Brain microvascular endothelial cell (primary cell): ENCODE results near the gene SFT2D3.
A peak's percentile ranks its signal among the peaks of the same experiment; 100 is the strongest.

Experiments used
- DNase-seq: peaks from one replicate; pipeline ENCODE4 v3.0.0-alpha.2; 2020
- H3K27ac ChIP-seq: fragments of 250-450 bp; sonication (Bioruptor Pico); 2 replicates; pipeline ENCODE4 v1.5.1; 2020; ENCODE audit warnings: mild to moderate bottlenecking, moderate library complexity
- H3K27me3 ChIP-seq: fragments of 250-450 bp; sonication (Bioruptor Pico); replicated peaks from 2 replicates; pipeline ENCODE4 v1.5.1; 2020; ENCODE audit warnings: mild to moderate bottlenecking
- H3K36me3 ChIP-seq: fragments of 250-450 bp; sonication (Bioruptor Pico); replicated peaks from 2 replicates; pipeline ENCODE4 v1.5.1; 2020; ENCODE audit warnings: mild to moderate bottlenecking
- H3K4me3 ChIP-seq: 2 replicates; pipeline ENCODE4 v1.5.1; 2011; ENCODE audit warnings: low read depth, mild to moderate bottlenecking, control low read depth, low read length, moderate library complexity
- CTCF ChIP-seq: IDR thresholded peaks from 2 replicates; pipeline ENCODE4 v1.5.1; 2011; ENCODE audit warnings: low read depth, mild to moderate bottlenecking, moderate library complexity, low read length, control low read depth, inconsistent platforms; ENCODE audit errors: missing control alignments
- in situ Hi-C: cut with HindIII; loops from 2 replicates; pipeline ENCODE4 v1.10.0; 2017; ENCODE audit warnings: low sequenced_read_pairs, low pct_ligation_motif_present

SFT2D3 gene

GRCh38 chr2:127718271-127718670 is 17.0 kb downstream of the SFT2D3 start:
- in situ Hi-C loops = no loop called here
- TF ChIP-seq CTCF = no peak
- no peak for DNase-seq
- Histone ChIP-seq H3K4me3 (no peak overlapping the region), H3K27me3 (no peaks in the 10 kb centered on the region), H3K36me3 (peaks cover 43% of the 10 kb centered on the region), H3K27ac (no peak overlapping the region)

DNA sequence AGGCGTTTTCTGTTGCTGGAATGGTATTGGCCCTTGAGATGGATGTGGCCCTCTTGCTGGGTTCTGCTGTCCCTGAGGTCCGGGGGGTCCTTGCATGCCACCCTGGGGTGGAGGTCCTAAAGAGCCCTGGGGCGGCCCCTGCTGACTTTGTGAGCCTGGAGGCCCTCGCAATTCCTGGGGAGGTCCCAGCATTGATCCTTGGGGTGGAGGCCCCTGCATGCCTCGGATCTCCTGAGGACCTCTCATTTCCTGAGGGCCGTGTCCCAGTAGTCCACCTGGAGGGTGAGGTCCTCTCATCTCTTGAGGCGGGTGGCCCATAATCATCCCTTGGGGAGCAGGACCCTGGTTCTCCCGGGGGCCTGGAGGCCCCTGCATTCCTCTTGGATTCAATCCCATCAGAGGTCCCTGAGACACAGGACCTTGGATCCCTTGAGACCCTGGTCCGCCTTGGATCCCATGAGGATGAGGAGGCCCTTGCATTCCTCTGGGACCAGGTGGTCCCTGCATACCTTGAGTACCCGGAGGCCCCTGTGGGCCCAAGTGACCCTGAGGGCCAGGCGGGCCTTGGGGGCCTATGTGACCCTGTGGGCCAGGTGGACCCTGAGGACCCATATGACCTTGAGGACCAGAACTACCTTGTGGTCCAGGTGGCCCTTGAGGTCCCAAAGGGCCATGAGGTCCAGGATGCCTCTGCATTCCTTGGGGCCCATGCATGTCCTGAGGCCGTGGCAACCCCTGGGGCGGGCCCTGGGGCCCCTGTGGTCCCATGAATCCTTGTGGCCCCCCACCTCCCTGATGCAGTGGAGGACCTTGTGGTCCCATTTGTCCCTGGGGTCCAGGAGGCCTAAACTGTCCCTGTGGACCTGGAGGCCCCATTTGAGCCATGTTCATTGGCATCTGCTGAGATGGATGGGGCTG is 18.3 kb downstream of the SFT2D3 start:
- no peaks in the 10 kb centered on the region for H3K27me3 ChIP-seq
- in situ Hi-C loops = no loop called here
- no peak for DNase-seq
- no peak overlapping the region for H3K4me3 ChIP-seq
- H3K36me3 ChIP-seq = peaks cover 38% of the 10 kb centered on the region
- TF ChIP-seq CTCF = no peak
- no peak overlapping the region for H3K27ac ChIP-seq

GRCh38 chr2:127721311-127721977 is 20.1 kb downstream of the SFT2D3 start:
- Histone ChIP-seq H3K4me3 (no peak overlapping the region), H3K27me3 (no peaks in the 10 kb centered on the region), H3K27ac (peak overlapping the region; percentile 76), H3K36me3 (peaks cover 38% of the 10 kb centered on the region)
- TF ChIP-seq CTCF = no peak
- DNase-seq = peak; percentile 40
- in situ Hi-C loops = no loop called here

- Histone ChIP-seq H3K27ac (peak overlapping the region; percentile 76), H3K4me3 (no peak overlapping the region), H3K27me3 (no peaks in the 10 kb centered on the region), H3K36me3 (peaks cover 33% of the 10 kb centered on the region)
- in situ Hi-C loops = no loop called here
- no peak for DNase-seq
- TF ChIP-seq CTCF = no peak
Measured at GRCh38 chr2:127721978-127722355, 20.7 kb downstream of the SFT2D3 start.

GRCh38 chr2:127722807-127723206 is 21.5 kb downstream of the SFT2D3 start:
- in situ Hi-C loops = no loop called here
- Histone ChIP-seq H3K4me3 (no peak overlapping the region), H3K36me3 (peaks cover 32% of the 10 kb centered on the region)

More at GRCh38 chr2:127722807-127723206, 21.5 kb downstream of the SFT2D3 start:
- no peak overlapping the region for H3K27ac ChIP-seq
- DNase-seq = no peak
- TF ChIP-seq CTCF = no peak
- no peaks in the 10 kb centered on the region for H3K27me3 ChIP-seq
